K562 (cell line): ENCODE measurements around the gene ATP7B. TPM values are rescaled to one million over a fixed set of nuclear protein-coding genes. Genes with fewer than 3 reads are reported as not detected.

ENCODE experiments used
- ERF ChIP-seq: fragments of 450-650 bp; formaldehyde crosslinking; IDR thresholded peaks from 2 replicates; pipeline ENCODE4 v1.4.0; 2020; ENCODE audit warnings: mild to moderate bottlenecking, mixed read lengths
- HIVEP1 ChIP-seq: fragments of 250-450 bp; sonication (Bioruptor Pico); IDR thresholded peaks from 2 replicates; pipeline ENCODE4 v1.4.0; 2020; ENCODE audit warnings: mild to moderate bottlenecking
- MEF2A ChIP-seq: IDR thresholded peaks from 2 replicates; pipeline ENCODE4 v1.6.1; 2011; ENCODE audit warnings: low read depth, mild to moderate bottlenecking, low read length, moderate library complexity; ENCODE audit not compliant: control insufficient read depth
- RAD21 ChIP-seq, 2 experiments: fragments of 250-450 bp in 1 of 2; fragments of 450-650 bp in 1 of 2; sonication (Bioruptor Pico) in 1 of 2; formaldehyde crosslinking in 1 of 2; IDR thresholded peaks in 1 of 2; conservative IDR thresholded peaks in 1 of 2; 2 replicates each; pipeline versions ENCODE4 v1.4.0 to v1.8.0; 2020 to 2022; ENCODE audit warnings: mild to moderate bottlenecking in 2 of 2, moderate library complexity in 1 of 2
- RUNX1 ChIP-seq: sonication (generic); IDR thresholded peaks from 2 replicates; pipeline ENCODE4 v1.6.1; 2016; ENCODE audit warnings: antibody characterized with exemption, low read depth
- STAG1 ChIP-seq: sonication (generic); formaldehyde crosslinking; IDR thresholded peaks from 2 replicates; pipeline ENCODE4 v1.5.0; 2020; ENCODE audit warnings: missing genetic modification reagents, borderline replicate concordance
- TAF9B ChIP-seq: fragments of 450-650 bp; IDR thresholded peaks from 2 replicates; pipeline ENCODE4 v1.6.1; 2018; ENCODE audit warnings: mild to moderate bottlenecking; ENCODE audit not compliant: partially characterized antibody
- ZNF133 ChIP-seq: fragments of 250-450 bp; sonication (Bioruptor Pico); IDR thresholded peaks from 2 replicates; pipeline ENCODE4 v1.4.0; 2020; ENCODE audit warnings: mild to moderate bottlenecking
- polyA plus RNA-seq, 8 experiments: library from polyadenylated mRNA; depleted of rRNA in 4 of 8; stranded (reverse) in 5 of 8; unstranded in 3 of 8; fragments of >200 nt; fragmentation: Nextera tagmentation in 2 of 8; fragmentation: Illumina TruSeq in 1 of 8; extraction: Ambion mirVana in 2 of 8; extraction: Trizol in 1 of 8; gene quantifications; 2 replicates each; pipeline versions ENCODE4 v1.2.1 to v1.2.3, GENCODE V29; 2011 to 2014; ENCODE audit warnings: inconsistent platforms in 1 of 8, missing spikeins in 1 of 8
- total RNA-seq, 7 experiments: library from RNA; depleted of rRNA in 6 of 7; stranded (reverse); fragments of >200 nt in 6 of 7; fragmentation: Illumina TruSeq in 2 of 7; extraction: Trizol in 2 of 7; gene quantifications; 2 replicates each; pipeline versions ENCODE4 v1.2.1 to v1.2.3, GENCODE V29; 2011 to 2021; ENCODE audit warnings: low replicate concordance in 1 of 7
- TF ChIP-seq, protein P1 (sequence below), 2 experiments: fragments of 450-650 bp; formaldehyde crosslinking in 1 of 2; IDR thresholded peaks; 2 replicates each; pipeline versions ENCODE4 v1.4.0 to v1.6.1; 2014 to 2020; ENCODE audit warnings: mild to moderate bottlenecking in 2 of 2, borderline replicate concordance in 1 of 2, low read depth in 1 of 2
- TF ChIP-seq, protein P2 (sequence below): fragments of 450-650 bp; formaldehyde crosslinking; IDR thresholded peaks from 2 replicates; pipeline ENCODE4 v1.4.0; 2020; ENCODE audit warnings: mild to moderate bottlenecking, moderate library complexity
- TF ChIP-seq, protein P3 (sequence below), 3 experiments: IDR thresholded peaks in 2 of 3; conservative IDR thresholded peaks in 1 of 3; 2 replicates each; pipeline ENCODE4 v1.5.1; 2011 to 2012; ENCODE audit warnings: low read length in 3 of 3, mild to moderate bottlenecking in 3 of 3, control low read depth in 2 of 3, improper control_type of control experiment in 1 of 3, inconsistent platforms in 1 of 3, low read depth in 1 of 3, mixed read lengths in 1 of 3, moderate library complexity in 1 of 3; ENCODE audit not compliant: insufficient read depth in 2 of 3

ATP7B gene
- total and polyA plus RNA-seq, 9 of the 15 experiments (the other 6 are each of a cell fraction or from before 2014, with no cell fraction given) = 1.1 to 20.4 (median 8.5) TPM

DNA sequence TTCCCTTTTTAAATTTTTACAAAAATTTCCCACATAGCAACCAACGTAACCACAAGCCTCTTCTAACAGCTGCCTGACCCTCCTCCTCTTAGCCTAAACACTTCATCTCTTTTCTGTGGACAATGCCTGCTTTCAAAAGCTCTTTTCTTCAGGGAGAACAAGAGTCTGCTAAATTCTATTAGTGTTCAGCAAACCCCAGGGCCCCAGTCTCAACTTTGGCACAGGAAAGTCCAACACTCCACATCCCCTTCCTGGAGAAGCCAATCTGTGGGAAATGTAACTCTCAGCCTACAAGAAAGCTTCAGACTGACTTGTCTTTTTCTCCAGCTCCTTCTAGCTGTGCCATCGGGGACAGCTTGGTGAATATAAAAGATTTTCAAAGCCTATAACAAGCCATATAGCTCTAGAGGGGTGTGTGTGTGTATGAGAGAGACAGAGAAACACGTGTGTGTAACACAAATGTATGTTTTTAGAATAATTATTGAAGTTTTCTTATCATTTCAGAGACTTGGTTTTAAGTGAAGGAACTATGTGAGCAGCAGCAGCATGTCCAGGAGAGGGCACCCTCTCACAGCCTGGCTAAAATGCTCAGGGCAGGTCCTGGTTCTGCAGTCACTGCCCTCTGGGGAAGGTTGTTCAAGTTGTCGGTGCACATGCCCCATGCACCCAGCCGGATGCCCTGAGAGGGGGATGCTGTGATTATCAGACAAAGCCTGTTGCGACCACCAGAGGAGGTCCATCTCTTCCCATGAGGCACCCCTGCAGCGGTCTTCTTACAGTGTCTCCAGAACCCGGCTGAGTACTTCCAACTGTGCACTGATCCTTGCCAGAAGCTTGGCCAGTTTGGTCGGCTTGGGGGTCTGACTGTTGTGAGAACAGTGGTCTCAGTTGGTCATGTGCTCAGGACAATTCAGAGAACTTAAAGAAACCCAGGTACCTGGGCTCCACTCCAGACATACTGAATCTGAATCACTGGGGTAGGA lies 115.1 kb downstream of the ATP7B start (continued):
- TF ChIP-seq, protein P1, sequence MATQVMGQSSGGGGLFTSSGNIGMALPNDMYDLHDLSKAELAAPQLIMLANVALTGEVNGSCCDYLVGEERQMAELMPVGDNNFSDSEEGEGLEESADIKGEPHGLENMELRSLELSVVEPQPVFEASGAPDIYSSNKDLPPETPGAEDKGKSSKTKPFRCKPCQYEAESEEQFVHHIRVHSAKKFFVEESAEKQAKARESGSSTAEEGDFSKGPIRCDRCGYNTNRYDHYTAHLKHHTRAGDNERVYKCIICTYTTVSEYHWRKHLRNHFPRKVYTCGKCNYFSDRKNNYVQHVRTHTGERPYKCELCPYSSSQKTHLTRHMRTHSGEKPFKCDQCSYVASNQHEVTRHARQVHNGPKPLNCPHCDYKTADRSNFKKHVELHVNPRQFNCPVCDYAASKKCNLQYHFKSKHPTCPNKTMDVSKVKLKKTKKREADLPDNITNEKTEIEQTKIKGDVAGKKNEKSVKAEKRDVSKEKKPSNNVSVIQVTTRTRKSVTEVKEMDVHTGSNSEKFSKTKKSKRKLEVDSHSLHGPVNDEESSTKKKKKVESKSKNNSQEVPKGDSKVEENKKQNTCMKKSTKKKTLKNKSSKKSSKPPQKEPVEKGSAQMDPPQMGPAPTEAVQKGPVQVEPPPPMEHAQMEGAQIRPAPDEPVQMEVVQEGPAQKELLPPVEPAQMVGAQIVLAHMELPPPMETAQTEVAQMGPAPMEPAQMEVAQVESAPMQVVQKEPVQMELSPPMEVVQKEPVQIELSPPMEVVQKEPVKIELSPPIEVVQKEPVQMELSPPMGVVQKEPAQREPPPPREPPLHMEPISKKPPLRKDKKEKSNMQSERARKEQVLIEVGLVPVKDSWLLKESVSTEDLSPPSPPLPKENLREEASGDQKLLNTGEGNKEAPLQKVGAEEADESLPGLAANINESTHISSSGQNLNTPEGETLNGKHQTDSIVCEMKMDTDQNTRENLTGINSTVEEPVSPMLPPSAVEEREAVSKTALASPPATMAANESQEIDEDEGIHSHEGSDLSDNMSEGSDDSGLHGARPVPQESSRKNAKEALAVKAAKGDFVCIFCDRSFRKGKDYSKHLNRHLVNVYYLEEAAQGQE (IDR thresholded peaks at IDR 0.05; ENCODE audit: borderline replicate concordance) = peak; percentile 80; the same call in 1 of the 2 replicates
- TF ChIP-seq, protein P1 (CRISPR knock-in tag; IDR thresholded peaks at IDR 0.05; ENCODE audit: low read depth) = no peak
- TF ChIP-seq ZNF133 = no peak
- TF ChIP-seq, protein P2, sequence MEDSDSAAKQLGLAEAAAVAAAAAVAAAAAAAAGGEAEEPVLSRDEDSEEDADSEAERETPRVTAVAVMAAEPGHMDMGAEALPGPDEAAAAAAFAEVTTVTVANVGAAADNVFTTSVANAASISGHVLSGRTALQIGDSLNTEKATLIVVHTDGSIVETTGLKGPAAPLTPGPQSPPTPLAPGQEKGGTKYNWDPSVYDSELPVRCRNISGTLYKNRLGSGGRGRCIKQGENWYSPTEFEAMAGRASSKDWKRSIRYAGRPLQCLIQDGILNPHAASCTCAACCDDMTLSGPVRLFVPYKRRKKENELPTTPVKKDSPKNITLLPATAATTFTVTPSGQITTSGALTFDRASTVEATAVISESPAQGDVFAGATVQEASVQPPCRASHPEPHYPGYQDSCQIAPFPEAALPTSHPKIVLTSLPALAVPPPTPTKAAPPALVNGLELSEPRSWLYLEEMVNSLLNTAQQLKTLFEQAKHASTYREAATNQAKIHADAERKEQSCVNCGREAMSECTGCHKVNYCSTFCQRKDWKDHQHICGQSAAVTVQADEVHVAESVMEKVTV = peak; percentile 81
- TF ChIP-seq MEF2A = no peak
- peak; percentile 85 to 87 for TF ChIP-seq RAD21 (CRISPR knock-in tag; conservative IDR thresholded peaks at IDR 0.05 in 1 of 2, IDR thresholded peaks at IDR 0.05 in 1 of 2)
- TF ChIP-seq STAG1 = peak; percentile 40; the same call in 1 of the 2 replicates
- no peak for TF ChIP-seq HIVEP1 (CRISPR knock-in tag)
- no peak for TF ChIP-seq ERF (CRISPR knock-in tag)
- TF ChIP-seq RUNX1 = no peak
- TF ChIP-seq TAF9B = no peak
- TF ChIP-seq, protein P3, sequence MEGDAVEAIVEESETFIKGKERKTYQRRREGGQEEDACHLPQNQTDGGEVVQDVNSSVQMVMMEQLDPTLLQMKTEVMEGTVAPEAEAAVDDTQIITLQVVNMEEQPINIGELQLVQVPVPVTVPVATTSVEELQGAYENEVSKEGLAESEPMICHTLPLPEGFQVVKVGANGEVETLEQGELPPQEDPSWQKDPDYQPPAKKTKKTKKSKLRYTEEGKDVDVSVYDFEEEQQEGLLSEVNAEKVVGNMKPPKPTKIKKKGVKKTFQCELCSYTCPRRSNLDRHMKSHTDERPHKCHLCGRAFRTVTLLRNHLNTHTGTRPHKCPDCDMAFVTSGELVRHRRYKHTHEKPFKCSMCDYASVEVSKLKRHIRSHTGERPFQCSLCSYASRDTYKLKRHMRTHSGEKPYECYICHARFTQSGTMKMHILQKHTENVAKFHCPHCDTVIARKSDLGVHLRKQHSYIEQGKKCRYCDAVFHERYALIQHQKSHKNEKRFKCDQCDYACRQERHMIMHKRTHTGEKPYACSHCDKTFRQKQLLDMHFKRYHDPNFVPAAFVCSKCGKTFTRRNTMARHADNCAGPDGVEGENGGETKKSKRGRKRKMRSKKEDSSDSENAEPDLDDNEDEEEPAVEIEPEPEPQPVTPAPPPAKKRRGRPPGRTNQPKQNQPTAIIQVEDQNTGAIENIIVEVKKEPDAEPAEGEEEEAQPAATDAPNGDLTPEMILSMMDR (IDR thresholded peaks at IDR 0.05 in 2 of 3, conservative IDR thresholded peaks at IDR 0.05 in 1 of 3; ENCODE audit: insufficient read depth in 2 of 3, low read depth in 1 of 3, low read length in 3 of 3) = peak; percentile 77 to 88 (median 78)
